NCI-H82 treated with DMSO at 0.1 percent for 48 hours (cell line): ENCODE results near the gene MYBPC1.
"Not testable (repeated sequence)": the region's sequence is repeated elsewhere in the genome, so short reads cannot be mapped to it uniquely, and the experiment has no call there.

Experiments used
- DNase-seq: peaks from one replicate; lab custom pipeline; 2025; ENCODE audit not compliant: unreplicated experiment; lab: John Stamatoyannopoulos, UW

The MYBPC1 gene

DNA sequence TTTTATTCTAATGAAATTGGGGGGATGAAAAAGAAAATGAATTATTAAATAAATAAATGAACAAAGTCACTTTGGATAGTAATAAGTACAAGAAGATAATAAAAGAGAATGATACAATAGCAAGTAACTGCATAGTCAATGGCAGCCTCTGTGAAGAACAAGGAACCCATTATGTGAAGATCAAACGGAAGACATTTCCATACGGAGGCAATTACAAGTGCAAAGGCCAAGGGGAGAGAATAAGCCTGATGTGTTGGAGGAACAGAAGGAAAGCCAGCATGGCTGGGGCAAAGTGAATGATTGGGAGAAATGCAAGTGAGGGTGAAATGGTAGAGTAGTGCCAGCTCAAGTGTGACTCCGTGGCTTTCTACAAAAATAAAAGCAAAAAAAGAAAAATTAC lies 58.7 kb downstream of the MYBPC1 start:
- DNase-seq: no peak

DNA sequence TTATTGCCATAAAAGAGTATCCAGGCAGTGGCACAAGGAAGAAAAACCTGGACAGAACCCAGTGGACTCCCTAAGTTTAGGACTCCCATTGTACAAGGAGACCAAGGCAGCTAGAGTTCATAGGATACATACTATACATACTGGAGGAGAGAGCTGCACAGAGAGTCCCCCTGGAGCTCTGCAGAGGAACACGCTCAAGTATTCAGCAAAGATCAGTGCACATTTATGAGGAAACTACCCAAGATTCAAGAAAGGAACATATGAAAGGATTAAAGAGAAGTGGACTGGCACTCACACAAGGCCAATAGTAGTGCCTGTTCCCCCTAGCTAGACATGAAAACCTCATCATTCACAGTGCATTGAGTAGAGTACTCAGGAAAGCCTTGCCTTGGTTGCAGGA lies 59.7 kb downstream of the MYBPC1 start:
- no peak for DNase-seq

DNA sequence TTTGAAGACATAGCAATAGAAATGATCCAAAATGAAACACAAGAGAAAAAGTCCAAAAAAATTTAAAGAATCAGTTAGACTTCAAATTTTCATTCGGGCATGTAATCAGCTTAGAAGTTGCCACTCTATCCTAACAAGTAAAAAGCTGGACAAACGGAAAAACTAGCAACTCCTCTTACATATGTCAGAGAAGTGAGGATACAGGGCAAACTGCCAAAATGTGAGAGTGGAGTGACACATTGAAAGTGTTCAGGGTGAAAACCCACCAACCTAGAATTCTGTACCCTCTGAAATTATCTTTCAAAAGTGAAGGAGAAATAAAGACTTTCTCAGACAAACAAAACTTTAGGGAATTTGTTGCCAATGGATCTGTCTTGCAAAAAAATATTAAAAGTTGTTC lies 60.6 kb downstream of the MYBPC1 start:
- no peak for DNase-seq

DNA sequence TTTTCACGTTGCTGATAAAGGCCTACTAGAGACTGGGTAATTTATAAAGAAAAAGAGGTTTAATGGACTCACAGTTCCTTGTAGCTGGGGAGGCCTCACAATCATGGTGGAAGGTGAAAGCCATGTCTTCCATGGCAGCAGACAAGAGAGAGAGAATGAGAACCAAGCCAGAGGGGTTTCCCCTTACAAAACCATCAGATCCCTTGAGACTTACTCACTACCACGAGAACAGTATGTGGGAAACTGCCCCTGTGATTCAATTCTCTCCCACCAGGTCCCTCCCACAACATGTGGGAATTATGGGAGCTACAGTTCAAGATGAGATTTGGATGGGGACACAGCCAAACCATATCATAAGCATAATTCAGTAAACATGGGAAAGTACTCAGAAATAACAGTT lies 65.9 kb downstream of the MYBPC1 start:
- not testable (repeated sequence) for DNase-seq

DNA sequence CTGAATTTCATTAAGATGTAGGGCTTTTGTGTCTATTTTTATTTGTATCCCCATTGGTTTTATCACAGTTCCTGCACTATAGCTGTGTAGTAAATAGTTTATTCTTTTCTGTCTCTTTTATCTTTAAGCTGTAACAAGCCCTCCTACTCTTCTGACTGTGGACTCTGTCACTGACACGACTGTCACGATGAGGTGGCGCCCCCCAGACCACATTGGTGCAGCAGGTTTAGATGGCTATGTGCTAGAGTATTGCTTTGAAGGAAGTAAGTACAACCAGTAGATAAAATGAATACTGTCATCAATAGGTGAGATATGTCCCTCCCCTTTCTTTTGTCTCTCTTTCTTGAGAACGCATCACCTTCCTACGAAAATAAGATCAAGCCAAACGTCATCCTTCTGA lies 68.5 kb downstream of the MYBPC1 start:
- DNase-seq: no peak

DNA sequence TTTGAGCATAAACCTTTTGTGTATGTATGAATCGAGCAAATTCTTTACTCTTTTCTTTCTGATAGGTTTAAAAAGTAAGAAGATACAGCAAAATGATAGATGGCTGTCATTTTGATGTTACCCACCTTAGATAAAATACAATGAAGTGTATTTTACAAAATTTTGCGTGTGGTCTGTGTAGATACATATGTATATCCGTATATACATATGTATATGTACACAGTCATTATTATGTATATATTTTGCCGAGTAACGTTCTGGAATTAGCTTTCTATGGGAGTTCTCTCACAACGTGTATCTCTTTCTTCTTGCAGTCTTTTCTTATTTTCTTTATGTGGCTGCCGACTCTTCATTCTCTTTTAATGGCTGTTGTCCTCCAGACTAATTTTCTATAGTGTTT lies 70.2 kb downstream of the MYBPC1 start:
- no peak for DNase-seq

DNA sequence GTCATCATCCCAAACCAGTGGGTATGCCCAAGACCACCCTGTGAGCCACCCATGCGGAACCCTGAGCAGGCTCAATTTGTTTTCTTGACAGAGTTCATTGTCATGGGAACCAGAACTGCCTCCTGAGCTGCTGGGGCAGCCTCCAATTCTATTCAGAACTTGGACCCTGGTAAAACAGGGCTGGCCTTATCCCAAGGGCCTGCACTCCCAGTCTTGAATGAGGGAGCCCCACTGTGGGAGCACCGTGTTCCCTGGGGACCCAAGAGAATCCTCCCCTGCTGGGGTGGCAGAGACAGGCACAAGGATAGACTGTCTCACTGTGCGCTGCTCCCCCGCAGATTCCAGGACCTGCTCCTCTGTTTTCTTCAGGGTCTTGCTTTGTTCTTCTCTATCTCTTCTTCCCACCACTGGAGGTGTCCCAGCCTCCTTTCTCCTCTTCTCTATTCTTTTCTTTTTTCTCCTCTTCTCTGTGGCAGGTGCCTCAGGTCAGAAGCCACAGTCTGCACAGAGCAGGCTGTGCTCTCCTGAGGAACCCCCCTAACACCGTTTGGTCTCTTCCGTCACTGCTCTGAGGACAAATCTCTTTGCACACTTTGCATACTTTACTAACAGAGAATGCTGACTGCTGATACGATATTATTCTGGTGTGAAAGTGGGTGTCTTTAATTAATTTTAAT lies 71.4 kb downstream of the MYBPC1 start:
- DNase-seq: no peak

DNA sequence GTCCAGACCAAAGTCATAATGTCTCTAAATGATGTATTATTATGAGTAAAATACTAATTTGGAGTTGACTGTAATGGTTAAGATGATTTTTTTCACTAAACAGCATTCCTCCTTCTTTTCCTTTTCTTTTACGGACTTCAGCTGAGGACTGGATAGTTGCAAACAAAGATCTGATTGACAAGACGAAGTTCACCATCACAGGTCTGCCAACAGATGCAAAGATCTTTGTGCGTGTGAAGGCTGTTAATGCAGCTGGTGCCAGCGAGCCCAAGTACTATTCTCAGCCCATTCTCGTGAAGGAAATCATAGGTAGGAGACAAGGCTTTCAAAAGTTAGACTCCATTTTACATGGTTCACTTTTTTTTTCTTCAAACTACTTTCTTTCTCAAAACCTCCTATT lies 72.8 kb downstream of the MYBPC1 start:
- no peak for DNase-seq

DNA sequence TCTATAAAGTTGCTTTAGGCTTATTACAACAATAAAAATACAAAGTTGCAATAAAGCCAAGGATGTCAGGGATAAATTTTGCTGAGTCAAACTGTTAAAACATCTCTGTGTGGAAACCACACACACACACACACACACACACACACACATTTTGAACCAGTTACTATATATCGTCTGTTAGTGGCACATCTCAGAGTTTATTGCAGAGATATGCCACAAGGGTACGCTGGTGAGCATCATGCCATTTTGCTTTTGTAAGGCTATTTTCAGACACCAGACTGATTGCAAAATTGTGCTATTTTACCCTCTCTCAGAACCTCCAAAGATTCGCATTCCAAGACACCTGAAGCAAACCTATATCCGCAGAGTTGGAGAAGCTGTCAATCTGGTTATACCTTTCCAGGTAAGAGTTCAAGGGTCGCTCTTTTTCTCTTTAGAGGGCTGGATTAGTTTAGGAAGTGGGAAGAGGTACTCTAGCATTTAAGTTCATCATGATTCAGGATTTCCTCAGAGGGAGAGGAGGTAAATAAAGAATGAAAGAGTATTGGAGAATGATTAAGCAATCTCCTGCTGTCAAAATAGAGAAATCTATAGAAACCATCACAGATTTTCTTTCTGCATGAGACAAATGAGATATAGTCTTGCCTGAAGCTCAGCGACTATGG lies 75.4 kb downstream of the MYBPC1 start:
- DNase-seq: no peak

DNA sequence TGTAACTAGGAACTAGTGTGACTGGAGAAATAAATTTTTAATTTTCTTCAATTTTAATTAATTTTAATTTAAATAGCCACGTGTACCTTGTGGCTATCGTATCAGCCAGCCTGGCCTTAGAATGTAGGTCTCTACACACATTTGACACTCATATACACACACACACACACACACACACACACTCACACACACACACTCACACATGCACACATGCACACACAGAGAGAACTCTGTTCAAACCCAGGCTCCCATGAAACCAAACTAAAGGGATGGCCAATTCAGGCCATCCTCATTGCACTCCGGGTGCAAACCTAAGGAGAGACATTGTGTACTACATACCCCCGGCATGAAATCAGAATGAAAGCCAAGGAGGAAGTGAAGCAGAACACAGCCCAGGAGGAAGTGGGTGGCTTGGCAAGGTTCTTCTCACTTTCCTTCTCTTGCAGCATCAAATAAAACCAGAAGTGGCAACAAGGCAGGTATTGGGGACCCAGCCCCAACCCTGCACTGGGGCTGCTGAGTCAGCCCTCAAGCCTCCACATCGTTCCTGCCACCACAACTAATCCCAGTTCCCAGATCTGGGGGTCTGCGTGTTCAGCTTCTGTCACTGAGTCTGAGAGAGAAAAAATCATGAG lies 76.5 kb downstream of the MYBPC1 start:
- no peak for DNase-seq

DNA sequence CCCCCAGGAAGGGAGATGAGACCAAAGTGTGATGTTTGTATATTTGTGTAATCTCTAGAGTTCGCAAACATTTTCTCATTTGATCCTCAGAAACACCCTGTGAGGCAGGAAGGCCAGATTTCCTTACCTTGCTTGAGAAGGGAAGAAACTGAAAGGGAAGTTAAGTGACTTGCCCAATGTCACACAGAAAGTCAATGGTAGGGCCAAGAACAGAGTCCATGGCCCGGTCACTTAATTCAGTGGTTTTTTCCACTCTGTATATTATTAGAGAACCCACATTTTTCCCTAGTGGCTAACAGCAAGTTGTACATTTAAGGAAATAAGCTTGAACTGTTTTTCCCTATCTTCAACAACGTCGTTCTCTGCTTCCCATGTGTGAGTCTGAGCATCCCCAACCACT lies 77.1 kb downstream of the MYBPC1 start:
- DNase-seq: no peak

DNA sequence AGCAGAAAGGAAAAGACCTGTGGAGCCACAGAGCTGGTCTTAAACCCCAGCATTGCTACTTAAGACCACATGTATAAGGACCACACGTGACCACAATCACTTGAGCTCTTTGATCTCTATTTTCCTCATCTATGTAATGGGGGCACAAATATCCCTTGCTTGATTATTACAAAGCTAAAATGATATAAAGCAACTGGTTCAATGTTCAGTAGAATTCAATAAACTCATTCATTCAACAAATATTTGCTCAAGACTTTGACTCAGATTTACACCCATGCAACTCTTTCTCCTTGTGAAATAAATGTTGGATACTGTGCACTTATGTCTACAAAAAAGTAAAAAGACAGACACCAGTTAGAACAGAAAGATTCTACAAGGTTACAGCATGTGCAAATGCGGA lies 80.8 kb downstream of the MYBPC1 start:
- DNase-seq: no peak

DNA sequence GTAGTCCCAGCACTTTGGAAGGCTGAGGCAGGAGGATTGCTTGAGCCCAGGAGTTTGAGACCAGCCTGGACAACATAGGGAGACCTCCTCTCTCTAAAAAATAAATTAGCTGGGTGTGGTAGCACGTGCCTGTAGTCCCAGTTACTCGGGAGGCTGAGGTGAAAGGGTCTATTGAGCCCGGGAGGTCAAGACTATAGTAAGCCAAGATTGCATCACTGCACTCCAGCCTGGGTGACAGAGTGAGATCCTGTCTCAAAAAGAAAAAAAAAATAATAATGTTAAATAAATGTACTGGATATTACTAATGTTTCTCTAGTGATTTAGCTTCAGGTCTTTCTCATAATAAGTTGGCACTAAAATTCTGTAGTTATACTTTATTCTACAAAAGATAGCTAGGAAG lies 81.7 kb downstream of the MYBPC1 start:
- not testable (repeated sequence) for DNase-seq

DNA sequence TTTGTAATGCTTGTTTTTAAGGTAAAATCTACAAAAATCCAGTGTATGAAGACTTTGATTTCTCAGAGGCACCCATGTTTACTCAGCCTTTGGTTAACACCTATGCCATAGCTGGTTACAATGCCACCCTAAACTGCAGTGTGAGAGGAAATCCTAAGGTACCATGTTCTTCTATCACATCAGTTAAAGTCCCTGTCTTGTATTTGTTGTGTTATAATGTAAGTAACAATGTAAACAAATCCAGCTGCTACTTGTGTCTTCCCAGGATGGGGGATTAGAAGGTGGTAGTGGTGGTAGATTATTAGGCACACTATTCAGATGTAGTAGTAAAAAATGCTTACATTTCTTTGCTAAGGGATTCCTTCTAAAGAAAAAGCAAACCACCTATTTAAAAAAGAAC lies 83.3 kb downstream of the MYBPC1 start:
- DNase-seq: no peak

DNA sequence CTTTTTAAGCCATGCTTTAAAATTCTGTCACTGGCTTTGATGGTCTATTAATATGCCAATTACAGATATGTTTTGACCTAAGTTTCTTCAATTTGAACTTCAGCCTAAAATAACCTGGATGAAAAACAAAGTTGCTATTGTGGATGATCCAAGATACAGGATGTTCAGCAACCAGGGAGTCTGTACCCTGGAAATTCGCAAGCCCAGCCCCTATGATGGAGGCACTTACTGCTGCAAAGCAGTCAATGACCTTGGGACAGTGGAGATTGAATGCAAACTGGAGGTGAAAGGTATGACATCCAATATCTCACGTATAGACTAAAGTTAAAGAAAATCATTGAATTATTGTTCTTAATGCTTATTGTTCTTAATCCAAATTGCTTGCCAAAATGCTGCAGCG lies 85.5 kb downstream of the MYBPC1 start:
- DNase-seq: no peak

DNA sequence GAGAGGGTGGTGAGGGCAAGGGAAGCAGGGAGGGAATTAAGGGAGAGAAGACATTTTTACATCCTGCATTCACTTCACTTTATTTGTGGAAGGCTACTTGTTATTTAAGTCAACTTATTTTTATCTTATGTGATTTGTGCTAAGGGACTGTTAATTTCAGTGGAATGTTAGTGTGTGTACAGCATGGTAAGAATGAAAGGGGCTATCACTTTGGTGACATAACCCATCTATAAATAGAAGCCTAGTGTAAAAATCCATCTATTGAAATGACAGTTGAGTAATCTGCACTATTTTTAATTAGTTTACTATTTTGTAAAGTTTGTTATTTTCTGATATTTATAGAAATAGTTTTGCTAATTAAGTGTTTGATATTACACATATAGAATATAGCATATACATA lies 85.9 kb downstream of the MYBPC1 start:
- DNase-seq: no peak

DNA sequence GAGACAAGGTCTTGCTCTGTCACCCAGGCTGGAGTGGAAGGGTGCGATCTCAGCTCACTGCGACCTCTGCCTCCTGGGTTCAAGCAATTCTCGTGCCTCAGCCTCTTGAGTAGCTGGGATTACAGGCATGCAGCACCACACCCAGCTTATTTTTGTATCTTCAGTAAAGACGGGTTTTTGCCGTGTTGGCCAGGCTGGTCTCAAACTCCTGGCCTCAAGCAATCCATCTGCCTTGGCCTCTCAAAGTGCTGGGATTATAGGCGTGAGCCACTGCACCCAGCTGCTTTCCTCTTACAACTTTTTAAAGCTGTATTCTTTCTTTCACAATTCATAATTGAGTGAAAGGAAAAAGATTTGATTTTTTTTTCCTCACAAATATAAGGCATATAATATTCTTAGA lies 86.9 kb downstream of the MYBPC1 start:
- not testable (repeated sequence) for DNase-seq

DNA sequence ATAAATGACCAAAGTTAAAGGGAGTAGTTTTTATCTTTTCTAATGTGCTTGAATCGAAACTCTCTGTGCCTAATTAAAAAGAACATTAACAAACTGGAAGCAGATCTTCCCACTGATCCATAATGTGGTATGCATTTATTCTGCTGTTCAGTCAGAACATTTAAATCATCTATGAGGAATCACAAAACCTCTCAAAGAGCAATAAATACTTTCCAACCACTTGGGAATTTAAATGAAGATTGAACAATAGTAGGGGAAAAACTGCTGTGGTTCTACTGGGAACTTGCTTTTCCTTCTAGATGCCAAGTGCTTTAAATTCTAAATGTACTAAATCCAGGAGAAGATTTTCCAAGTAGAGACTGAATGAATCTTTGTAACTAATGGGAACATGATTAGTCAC lies 90.3 kb downstream of the MYBPC1 start:
- DNase-seq: no peak

DNA sequence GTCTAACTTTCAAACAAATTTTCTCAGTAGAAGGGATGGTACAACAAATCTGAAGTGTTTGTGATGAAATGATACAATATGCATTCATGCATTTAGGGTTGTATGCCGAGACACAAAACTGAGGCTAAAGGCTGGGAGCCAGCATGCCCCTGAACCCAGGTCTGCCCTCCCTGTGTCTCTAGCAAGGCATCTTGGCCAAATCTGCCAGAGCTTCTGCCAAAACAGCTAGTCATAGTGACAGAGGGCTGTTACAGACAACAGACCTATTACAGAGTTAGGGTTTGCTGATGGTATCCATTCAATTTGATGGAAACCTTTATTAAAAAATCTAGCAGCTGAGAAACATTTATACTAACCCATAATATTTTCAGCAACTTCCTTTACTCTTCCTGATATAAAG lies 91.4 kb downstream of the MYBPC1 start:
- no peak for DNase-seq

DNA sequence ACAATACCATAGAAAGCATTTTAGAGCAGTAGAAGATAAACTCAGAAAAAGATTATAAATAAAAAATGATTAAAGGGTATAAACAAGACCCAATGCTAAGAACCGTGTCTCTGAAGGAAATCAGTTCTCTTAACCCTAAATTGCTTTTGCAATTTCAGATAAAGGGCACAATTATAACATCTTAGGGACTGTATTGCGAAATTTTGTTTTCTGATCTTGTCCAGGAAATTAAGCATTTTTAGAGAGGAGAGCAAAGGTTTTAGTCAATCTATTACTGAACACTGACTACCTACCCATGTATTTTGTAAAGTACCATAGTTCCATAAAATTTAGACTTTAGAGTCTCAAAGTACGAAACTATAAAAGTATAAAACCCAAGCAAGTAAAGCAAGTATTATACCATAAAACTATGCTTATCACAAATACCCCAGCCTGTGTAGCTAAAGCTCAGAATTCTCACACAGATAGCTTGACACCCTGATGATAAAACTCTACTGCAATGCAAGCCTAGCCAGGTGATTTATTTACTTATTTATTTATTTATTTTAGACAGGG lies 95.8 kb downstream of the MYBPC1 start:
- no peak for DNase-seq

DNA sequence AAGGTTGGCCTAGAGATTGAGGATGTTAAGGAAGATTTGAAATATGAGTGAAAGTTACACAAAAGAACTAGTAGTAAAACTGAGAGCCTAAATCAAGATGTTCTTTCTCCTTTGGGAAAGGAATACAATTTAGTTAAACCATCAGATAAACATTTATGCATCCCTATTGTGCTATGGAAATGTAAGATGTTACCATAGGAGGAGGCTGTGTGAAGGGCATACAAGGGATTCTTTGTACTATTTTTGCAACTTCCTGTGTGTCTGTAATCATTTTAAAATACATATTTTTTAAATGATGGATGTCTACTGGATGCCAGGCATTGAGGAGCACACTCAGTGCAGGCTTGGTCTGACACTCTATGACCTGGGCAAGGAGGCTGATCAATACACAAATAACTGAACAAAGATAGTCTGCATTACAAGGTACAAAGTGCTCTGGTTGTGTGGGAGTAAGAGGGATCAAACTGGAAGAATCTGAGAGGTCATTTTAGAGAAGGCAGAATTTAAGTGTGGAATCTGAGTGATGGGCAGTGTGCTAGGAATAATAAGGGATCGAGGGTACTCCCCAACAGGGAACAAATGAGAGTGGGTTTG lies 96.8 kb downstream of the MYBPC1 start:
- DNase-seq: no peak

DNA sequence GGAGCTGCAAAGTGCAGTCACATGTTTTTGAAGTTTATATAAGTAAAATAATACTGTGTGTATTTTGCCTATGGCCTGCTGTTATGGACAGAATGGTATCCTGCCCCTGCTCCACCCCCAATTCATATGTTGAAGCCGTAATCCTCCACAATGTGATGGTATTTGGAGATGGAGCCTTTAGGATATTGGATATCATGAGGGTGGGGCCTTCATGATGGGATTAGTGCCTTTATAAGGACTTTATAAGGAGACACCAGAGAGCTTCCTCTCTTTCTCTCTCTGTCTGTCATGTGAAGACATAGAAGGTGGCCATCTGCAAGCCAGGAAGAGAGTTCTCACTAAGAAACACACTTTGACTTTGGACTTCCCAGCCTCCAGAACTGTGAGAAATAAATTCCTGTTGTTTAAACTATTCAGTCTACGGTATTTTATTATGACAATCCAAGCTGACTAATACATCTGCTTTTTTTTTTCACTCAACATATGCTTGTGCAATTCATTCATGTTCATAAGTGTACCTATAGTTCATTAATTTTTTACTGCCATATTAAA lies 99.6 kb downstream of the MYBPC1 start:
- DNase-seq: no peak
